Esophagus squamous epithelium (tissue), 4 donors: ENCODE results near the gene KLRB1.

Source experiments
- POLR2A ChIP-seq, 4 donors: fragments of 450-650 bp; IDR thresholded peaks; one replicate each; pipeline ENCODE4 v1.6.1; 2017; ENCODE audit warnings: antibody characterized with exemption in 4 of 4, mild to moderate bottlenecking in 4 of 4, moderate library complexity in 3 of 4
- TF ChIP-seq, protein P1 (sequence below), 6 experiments: fragments of 450-650 bp in 4 of 6; fragments of 200-600 bp in 2 of 6; sonication (generic) in 2 of 6; IDR thresholded peaks; one replicate each; pipeline ENCODE4 v1.5.1; 2016 to 2019; ENCODE audit warnings: antibody characterized with exemption in 6 of 6, mild to moderate bottlenecking in 4 of 6, moderate library complexity in 4 of 6

- TF ChIP-seq, protein P1, sequence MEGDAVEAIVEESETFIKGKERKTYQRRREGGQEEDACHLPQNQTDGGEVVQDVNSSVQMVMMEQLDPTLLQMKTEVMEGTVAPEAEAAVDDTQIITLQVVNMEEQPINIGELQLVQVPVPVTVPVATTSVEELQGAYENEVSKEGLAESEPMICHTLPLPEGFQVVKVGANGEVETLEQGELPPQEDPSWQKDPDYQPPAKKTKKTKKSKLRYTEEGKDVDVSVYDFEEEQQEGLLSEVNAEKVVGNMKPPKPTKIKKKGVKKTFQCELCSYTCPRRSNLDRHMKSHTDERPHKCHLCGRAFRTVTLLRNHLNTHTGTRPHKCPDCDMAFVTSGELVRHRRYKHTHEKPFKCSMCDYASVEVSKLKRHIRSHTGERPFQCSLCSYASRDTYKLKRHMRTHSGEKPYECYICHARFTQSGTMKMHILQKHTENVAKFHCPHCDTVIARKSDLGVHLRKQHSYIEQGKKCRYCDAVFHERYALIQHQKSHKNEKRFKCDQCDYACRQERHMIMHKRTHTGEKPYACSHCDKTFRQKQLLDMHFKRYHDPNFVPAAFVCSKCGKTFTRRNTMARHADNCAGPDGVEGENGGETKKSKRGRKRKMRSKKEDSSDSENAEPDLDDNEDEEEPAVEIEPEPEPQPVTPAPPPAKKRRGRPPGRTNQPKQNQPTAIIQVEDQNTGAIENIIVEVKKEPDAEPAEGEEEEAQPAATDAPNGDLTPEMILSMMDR (IDR thresholded peaks at IDR 0.05) = no peak
- no peak for TF ChIP-seq POLR2A (IDR thresholded peaks at IDR 0.05)
Observed at GRCh38 chr12:9606247-9606646, 1.5 kb downstream of the KLRB1 start.
